HepG2 (cell line): ENCODE data around the gene APC2. TPM values are rescaled to one million over a fixed set of nuclear protein-coding genes. Genes with fewer than 3 reads are reported as not detected.

ENCODE experiments used
- AKAP8 ChIP-seq: sonication (generic); formaldehyde crosslinking; IDR thresholded peaks from 2 replicates; pipeline ENCODE4 v1.5.1; 2020; ENCODE audit warnings: mild to moderate bottlenecking, missing genetic modification reagents
- ARNT ChIP-seq: fragments of 450-650 bp; IDR thresholded peaks from 2 replicates; pipeline ENCODE4 v1.6.1; 2017
- CBX2 ChIP-seq, 2 experiments: fragments of 200-600 bp in 1 of 2; sonication (generic); formaldehyde crosslinking in 1 of 2; IDR thresholded peaks; 2 replicates each; pipeline versions ENCODE4 v1.7.0 to v1.8.1; 2018 to 2022; ENCODE audit warnings: low read depth in 2 of 2, low read length in 1 of 2, mild to moderate bottlenecking in 1 of 2, missing genetic modification reagents in 1 of 2
- CCDC6 ChIP-seq: sonication (generic); formaldehyde crosslinking; IDR thresholded peaks from 2 replicates; pipeline ENCODE4 v1.8.1; 2022; ENCODE audit warnings: mild to moderate bottlenecking, missing genetic modification reagents, moderate library complexity
- ISL2 ChIP-seq: sonication (generic); formaldehyde crosslinking; IDR thresholded peaks from 2 replicates; pipeline ENCODE4 v1.5.0; 2020; ENCODE audit warnings: missing genetic modification reagents
- KDM3A ChIP-seq: IDR thresholded peaks from 2 replicates; pipeline ENCODE4 v1.6.1; 2018; ENCODE audit warnings: low read depth, missing compliant biosample characterization
- NR2F1 ChIP-seq, 2 experiments: fragments of 450-650 bp in 1 of 2; formaldehyde crosslinking in 1 of 2; IDR thresholded peaks; 2 replicates each; pipeline versions ENCODE4 v1.5.0 to v1.6.1; 2016 to 2020; ENCODE audit warnings: mild to moderate bottlenecking in 1 of 2, missing compliant biosample characterization in 1 of 2, missing genetic modification reagents in 1 of 2, moderate library complexity in 1 of 2
- PBX3 ChIP-seq: sonication (generic); formaldehyde crosslinking; IDR thresholded peaks from 2 replicates; pipeline ENCODE4 v1.8.1; 2023; ENCODE audit warnings: missing genetic modification reagents, inconsistent platforms, borderline replicate concordance
- POLR2AphosphoS5 ChIP-seq: IDR thresholded peaks from 2 replicates; pipeline ENCODE4 v1.6.1; 2012; ENCODE audit warnings: low read depth, low read length
- RBM39 ChIP-seq: fragments of 200-400 bp; formaldehyde crosslinking; IDR thresholded peaks from one replicate; pipeline ENCODE4 v1.6.1; 2018; ENCODE audit warnings: antibody characterized with exemption, mild to moderate bottlenecking, low read depth, low read length; ENCODE audit not compliant: poor library complexity, severe bottlenecking
- SCMH1 ChIP-seq: sonication (generic); formaldehyde crosslinking; IDR thresholded peaks from 2 replicates; pipeline ENCODE4 v1.9.0; 2021; ENCODE audit warnings: missing genetic modification reagents, mild to moderate bottlenecking, borderline replicate concordance
- THAP8 ChIP-seq: sonication (generic); formaldehyde crosslinking; IDR thresholded peaks from 2 replicates; pipeline ENCODE4 v1.5.1; 2020; ENCODE audit warnings: missing genetic modification reagents, mild to moderate bottlenecking, borderline replicate concordance
- ZNF343 ChIP-seq: sonication (generic); formaldehyde crosslinking; IDR thresholded peaks from 2 replicates; pipeline ENCODE4 v1.4.0; 2020; ENCODE audit warnings: mild to moderate bottlenecking, missing genetic modification reagents
- ZNF354B ChIP-seq: sonication (generic); formaldehyde crosslinking; IDR thresholded peaks from 2 replicates; pipeline ENCODE4 v1.8.0; 2022; ENCODE audit warnings: mild to moderate bottlenecking, missing genetic modification reagents
- ZNF646 ChIP-seq: sonication (generic); formaldehyde crosslinking; IDR thresholded peaks from 2 replicates; pipeline ENCODE4 v1.9.0; 2021; ENCODE audit warnings: mild to moderate bottlenecking, missing genetic modification reagents
- ZNF691 ChIP-seq: sonication (generic); formaldehyde crosslinking; IDR thresholded peaks from 2 replicates; pipeline ENCODE4 v1.4.0; 2020; ENCODE audit warnings: missing genetic modification reagents, low read depth, mild to moderate bottlenecking, borderline replicate concordance
- ZNF713 ChIP-seq: sonication (generic); formaldehyde crosslinking; IDR thresholded peaks from 2 replicates; pipeline ENCODE4 v1.4.0; 2020; ENCODE audit warnings: mild to moderate bottlenecking, missing genetic modification reagents
- ZNF75D ChIP-seq: sonication (generic); formaldehyde crosslinking; IDR thresholded peaks from 2 replicates; pipeline ENCODE4 v1.8.1; 2023; ENCODE audit warnings: missing genetic modification reagents, mild to moderate bottlenecking, borderline replicate concordance
- ZSCAN22 ChIP-seq: sonication (generic); formaldehyde crosslinking; IDR thresholded peaks from 2 replicates; pipeline ENCODE4 v1.4.0; 2020; ENCODE audit warnings: mild to moderate bottlenecking, missing genetic modification reagents
- polyA plus RNA-seq, 8 experiments: library from polyadenylated mRNA; depleted of rRNA in 3 of 8; stranded (reverse) in 7 of 8; unstranded in 1 of 8; fragments of >200 nt; fragmentation: Illumina TruSeq in 4 of 8; extraction: Trizol in 4 of 8; gene quantifications; 2 replicates each; pipeline versions ENCODE4 v1.2.1 to v1.2.3, GENCODE V29; 2011 to 2016; ENCODE audit warnings: low read depth in 4 of 8, missing spikeins in 1 of 8, mixed read lengths in 1 of 8; ENCODE audit not compliant: insufficient read depth in 1 of 8
- total RNA-seq, 5 experiments: library from RNA; depleted of rRNA; stranded (reverse); fragments of >200 nt; fragmentation: Illumina TruSeq; extraction: Trizol; gene quantifications; 2 replicates each; pipeline ENCODE4 v1.2.3, GENCODE V29; 2016; ENCODE audit warnings: low read depth in 1 of 5

The APC2 gene
- total and polyA plus RNA-seq, 2 of the 13 experiments (the other 11 are each of a cell fraction or from before 2014, with no cell fraction given): 0.08 to 0.22 TPM

- TF ChIP-seq ZNF713 (no peak), KDM3A (CRISPR knock-in tag) (no peak), RBM39 (peak; percentile 1), ZNF646 (CRISPR knock-in tag) (no peak), ZSCAN22 (CRISPR knock-in tag) (no peak), SCMH1 (CRISPR knock-in tag) (no peak), ARNT (no peak), NR2F1 (CRISPR knock-in tag; IDR thresholded peaks at IDR 0.05) (peak in 1 of 2 experiments; percentile 24; a peak in 1 of 4 replicates), ZNF343 (no peak), CBX2 (IDR thresholded peaks at IDR 0.05; ENCODE audit: low read depth, low read length) (no peak), CBX2 (CRISPR knock-in tag; IDR thresholded peaks at IDR 0.05; ENCODE audit: low read depth) (no peak), CCDC6 (no peak), POLR2AphosphoS5 (0 out of 2 replicates have a peak, but pooled peaks have one; percentile 27), ZNF354B (CRISPR knock-in tag) (no peak), ZNF75D (CRISPR knock-in tag) (no peak), THAP8 (CRISPR knock-in tag) (no peak), ISL2 (no peak), PBX3 (no peak), ZNF691 (CRISPR knock-in tag) (no peak), AKAP8 (CRISPR knock-in tag) (peak; percentile 43; the same call in 1 of the 2 replicates)
Observed at GRCh38 chr19:1490311-1491113, 40.6 kb downstream of the APC2 start, which contains the start of gene PCSK4 (continued).
